Adrenal gland (tissue), 12 donors: Measurements from ENCODE around the gene ORC4. TPM values are rescaled to one million over a fixed set of nuclear protein-coding genes. Genes with fewer than 3 reads are reported as not detected.

Source experiments
- DNase-seq, 7 donors: peaks; one replicate each; pipeline ENCODE4 v3.0.0-alpha.2; 2019 to 2020
- H3K27ac ChIP-seq, 5 donors: fragments of 200-600 bp; sonication (generic) in 4 of 5; 1 replicate in 3 of 5; 2 replicates in 2 of 5; pipeline versions ENCODE4 v1.5.1 to v1.8.0; 2016 to 2020; ENCODE audit warnings: mild to moderate bottlenecking in 1 of 5
- H3K27me3 ChIP-seq: fragments of 200-600 bp; 2 replicates; pipeline ENCODE4 v1.8.0; 2021
- H3K36me3 ChIP-seq, 2 donors: fragments of 200-600 bp; replicated peaks in 1 of 2; 1 replicate in 1 of 2; 2 replicates in 1 of 2; pipeline versions ENCODE4 v1.5.1 to v1.8.0; 2018 to 2022
- H3K4me1 ChIP-seq, 2 donors: fragments of 200-600 bp; replicated peaks in 1 of 2; 1 replicate in 1 of 2; 2 replicates in 1 of 2; pipeline versions ENCODE4 v1.5.1 to v1.8.0; 2018 to 2021
- H3K4me3 ChIP-seq, 4 donors: fragments of 200-600 bp; sonication (generic) in 3 of 4; one replicate each; pipeline ENCODE4 v1.5.1; 2016 to 2018
- H3K9me3 ChIP-seq, 3 donors: fragments of 200-600 bp; sonication (generic) in 1 of 3; replicated peaks in 1 of 3; 1 replicate in 2 of 3; 2 replicates in 1 of 3; pipeline versions ENCODE4 v1.5.1 to v1.8.0; 2016 to 2021
- CTCF ChIP-seq, 6 experiments: fragments of 450-650 bp in 4 of 6; fragments of 200-600 bp in 2 of 6; sonication (generic) in 1 of 6; IDR thresholded peaks; 1 replicate in 5 of 6; 2 replicates in 1 of 6; pipeline versions ENCODE4 v1.5.1 to v1.8.0; 2016 to 2021; ENCODE audit warnings: antibody characterized with exemption in 6 of 6, mild to moderate bottlenecking in 2 of 6, moderate library complexity in 1 of 6
- POLR2A ChIP-seq, 2 donors: fragments of 450-650 bp; IDR thresholded peaks; one replicate each; pipeline ENCODE4 v1.6.1; 2017; ENCODE audit warnings: antibody characterized with exemption in 2 of 2, mild to moderate bottlenecking in 2 of 2, moderate library complexity in 1 of 2
- WGBS, 4 donors: extraction: QIAGEN DNeasy Blood & Tissue Kit in 2 of 4; methylation state at CpG; one replicate each; pipeline versions ENCODE4 v1.1.5 to v1.1.7; 2013 to 2017; 5-methylcytosine and 5-hydroxymethylcytosine counted together
- intact Hi-C, 2 donors: fragments of 100-400 bp; cut with DNase I; formaldehyde crosslinking; loops; one replicate each; pipeline versions ENCODE4 v1.14.1 to v1.15.0; 2022 to 2023
- polyA plus RNA-seq, 3 donors: library from polyadenylated mRNA; stranded (reverse); fragments of 200-250 nt in 2 of 3; fragments of 350-450 nt in 1 of 3; fragmentation: Illumina TruSeq in 1 of 3; extraction: RNeasy Lipid Tissue Mini Kit (QIAGEN cat#74804) in 1 of 3; gene quantifications; one replicate each; pipeline ENCODE4 v1.2.3, GENCODE V29; 2013 to 2014
- total RNA-seq, 9 donors: library from RNA; depleted of rRNA in 4 of 9; stranded (reverse); fragments of >200 nt in 4 of 9; fragments of 120-200 nt in 1 of 9; fragmentation: NEBNext Ultra II Directional in 1 of 9; extraction: Animal tissue kit (Norgen Biotek cat#: 25700) in 1 of 9; gene quantifications; one replicate each; pipeline versions ENCODE4 v1.1.0 to v1.2.4, GENCODE V29; 2013 to 2023
- donor health status: healthy with polysubstance abuse.
- donor health status: Bipolar disorder and iron deficiency.
- donor health status: DM: yes; HTN: yes; CAD: no.
- donor health status: DM: no; HTN: no; CAD: no.
- donor health status: DM: no; HTN: no; CAD: no.
- donor health status: DM: yes; HTN: yes; CAD: no.

ORC4 gene
- total and polyA plus RNA-seq, 12 donors: 7.5 to 87.7 (median 33.4) TPM

- Histone ChIP-seq H3K27ac (peak overlapping the region in 1 of 5 donors; percentile 4), H3K36me3 (no peaks in the 10 kb centered on the region), H3K9me3 (no peaks in the 10 kb centered on the region), H3K4me1 (peaks cover 0 to 7% of the 10 kb centered on the region in 2 donors), H3K27me3 (no peaks in the 10 kb centered on the region), H3K4me3 (no peak overlapping the region)
- DNase-seq: no peak
- 71 to 90% (median 82%) methylated on average over 1 of the region's 1 CpG for WGBS, 4 donors
- TF ChIP-seq POLR2A (IDR thresholded peaks at IDR 0.05): no peak
- no peak for TF ChIP-seq CTCF (IDR thresholded peaks at IDR 0.05)
- intact Hi-C loops: no loop called here
Observed at GRCh38 chr2:148048475-148049221, 28.1 kb upstream of the ORC4 start.

- no peaks in the 10 kb centered on the region for H3K27me3 ChIP-seq
- no peak for DNase-seq
- no peaks in the 10 kb centered on the region for H3K36me3 ChIP-seq
- H3K4me1 ChIP-seq: peaks cover 0 to 7% of the 10 kb centered on the region in 2 donors
- intact Hi-C loops: no loop called here
- no peaks in the 10 kb centered on the region for H3K9me3 ChIP-seq
- WGBS, 4 donors: 80 to 88% (median 81%) methylated on average over 1 of the region's 1 CpG
- no peak for TF ChIP-seq CTCF (IDR thresholded peaks at IDR 0.05)
- TF ChIP-seq POLR2A (IDR thresholded peaks at IDR 0.05): no peak
- no peak overlapping the region for H3K4me3 ChIP-seq
- H3K27ac ChIP-seq: no peak overlapping the region
Observed at GRCh38 chr2:148046802-148047201, 26.3 kb upstream of the ORC4 start.

GRCh38 chr2:148044322-148044721, 23.8 kb upstream of the ORC4 start:
- no peak for DNase-seq
- Histone ChIP-seq H3K27me3 (no peaks in the 10 kb centered on the region), H3K9me3 (no peaks in the 10 kb centered on the region), H3K4me1 (peaks cover 0 to 7% of the 10 kb centered on the region in 2 donors), H3K27ac (no peak overlapping the region), H3K36me3 (no peaks in the 10 kb centered on the region), H3K4me3 (no peak overlapping the region)
- WGBS, 4 donors: 94 to 98% (median 97%) methylated on average over 2 of the region's 2 CpGs
- no peak for TF ChIP-seq POLR2A (IDR thresholded peaks at IDR 0.05)
- intact Hi-C loops: no loop called here

GRCh38 chr2:148042219-148042618, 21.7 kb upstream of the ORC4 start:
- TF ChIP-seq POLR2A (IDR thresholded peaks at IDR 0.05) (no peak), CTCF (IDR thresholded peaks at IDR 0.05) (no peak)
- no peak for DNase-seq
- Histone ChIP-seq H3K36me3 (no peaks in the 10 kb centered on the region), H3K27me3 (no peaks in the 10 kb centered on the region), H3K9me3 (no peaks in the 10 kb centered on the region), H3K4me3 (no peak overlapping the region), H3K4me1 (no peaks in the 10 kb centered on the region), H3K27ac (no peak overlapping the region)
- intact Hi-C loops: no loop called here
- WGBS, 4 donors: 92 to 97% (median 95%) methylated on average over 2 of the region's 2 CpGs

GRCh38 chr2:148039783-148040182, 19.2 kb upstream of the ORC4 start:
- intact Hi-C loops: no loop called here
- TF ChIP-seq CTCF (IDR thresholded peaks at IDR 0.05): no peak
- no peak for TF ChIP-seq POLR2A (IDR thresholded peaks at IDR 0.05)
- Histone ChIP-seq H3K36me3 (no peaks in the 10 kb centered on the region), H3K4me3 (no peak overlapping the region), H3K27ac (no peak overlapping the region), H3K4me1 (no peaks in the 10 kb centered on the region), H3K27me3 (no peaks in the 10 kb centered on the region), H3K9me3 (no peaks in the 10 kb centered on the region)
- no peak for DNase-seq
- WGBS, 4 donors: 96 to 100% (median 97%) methylated on average over 1 of the region's 1 CpG
